CD4-positive, alpha-beta T cell (primary cell): Measurements from ENCODE around the gene TEX22. TPM values are rescaled to one million over a fixed set of nuclear protein-coding genes. Genes with fewer than 3 reads are reported as not detected.

Experiments used
- ATAC-seq: fragments of 200-7000 bp; cut with Tn5 transposase; one replicate; pipeline ENCODE4 v1.10.0; 2022; ENCODE audit warnings: mild to moderate bottlenecking; ENCODE audit not compliant: poor library complexity
- CTCF ChIA-PET: fragments of 350-600 bp; sonication (Branson Sonifier 250); formaldehyde crosslinking; loops from one replicate; lab custom pipeline; 2021; ENCODE audit warnings: antibody characterized with exemption, inconsistent platforms; lab: Charles Lee
- POLR2A ChIA-PET: fragments of 350-600 bp; sonication (Branson Sonifier 250); formaldehyde crosslinking; loops from one replicate; lab custom pipeline; 2021; ENCODE audit warnings: antibody characterized with exemption, inconsistent platforms; lab: Charles Lee
- DNase-seq, 14 experiments: peaks; one replicate each; pipeline ENCODE4 v3.0.0-alpha.2; 2013 to 2020; ENCODE audit warnings: mixed read lengths in 2 of 14
- H3K27ac ChIP-seq, 2 donors: one replicate each; pipeline versions ENCODE4 v1.5.1 to v1.7.0; 2013; ENCODE audit warnings: low read length in 2 of 2, low read depth in 1 of 2, mild to moderate bottlenecking in 1 of 2
- H3K27me3 ChIP-seq, 2 experiments: 1 replicate in 1 of 2; 2 replicates in 1 of 2; pipeline versions ENCODE4 v1.6.1 to v1.7.0; 2013; ENCODE audit warnings: low read length in 2 of 2, control low read depth in 1 of 2, mild to moderate bottlenecking in 1 of 2, moderate library complexity in 1 of 2; ENCODE audit not compliant: insufficient read depth in 2 of 2, control insufficient read depth in 1 of 2
- H3K36me3 ChIP-seq: one replicate; pipeline ENCODE4 v1.6.1; 2013; ENCODE audit warnings: low read length, control low read depth; ENCODE audit not compliant: insufficient read depth
- H3K4me1 ChIP-seq: one replicate; pipeline ENCODE4 v1.6.1; 2013; ENCODE audit warnings: low read length, control low read depth; ENCODE audit not compliant: insufficient read depth
- H3K4me3 ChIP-seq: one replicate; pipeline ENCODE4 v1.5.1; 2013; ENCODE audit warnings: mild to moderate bottlenecking, low read length, moderate library complexity
- H3K9me3 ChIP-seq, 2 experiments: 1 replicate in 1 of 2; 2 replicates in 1 of 2; pipeline versions ENCODE4 v1.6.1 to v1.7.0; 2013; ENCODE audit warnings: low read length in 2 of 2, mild to moderate bottlenecking in 2 of 2, control low read depth in 1 of 2, moderate library complexity in 1 of 2; ENCODE audit not compliant: control insufficient read depth in 1 of 2, insufficient read depth in 1 of 2
- H3K27ac Mint-ChIP-seq: one replicate; pipeline ENCODE4 v1.8.0; 2020; ENCODE audit warnings: mixed read lengths
- H3K27me3 Mint-ChIP-seq: one replicate; pipeline ENCODE4 v1.8.0; 2021; ENCODE audit warnings: mixed read lengths
- H3K36me3 Mint-ChIP-seq: one replicate; pipeline ENCODE4 v1.8.0; 2021; ENCODE audit warnings: low read depth, mixed read lengths
- H3K4me1 Mint-ChIP-seq: one replicate; pipeline ENCODE4 v1.8.0; 2021; ENCODE audit warnings: low read depth, mixed read lengths
- H3K4me3 Mint-ChIP-seq: one replicate; pipeline ENCODE4 v1.8.0; 2020; ENCODE audit warnings: mild to moderate bottlenecking, mixed read lengths
- H3K9me3 Mint-ChIP-seq: one replicate; pipeline ENCODE4 v1.8.0; 2020; ENCODE audit warnings: mixed read lengths
- intact Hi-C, 2 experiments: fragments of 100-400 bp; cut with DNase I in 1 of 2; cut with micrococcal nuclease in 1 of 2; formaldehyde crosslinking; loops; one replicate each; pipeline versions ENCODE4 v1.15.1 to v1.9.0; 2023 to 2025; cut with DNase I, micrococcal nuclease
- total RNA-seq, 174 experiments: library from RNA in 2 of 174; stranded (reverse) in 2 of 174; gene quantifications; one replicate each; pipeline ENCODE4 v1.2.3 and lab custom pipeline; 2021 to 2026
- TF ChIP-seq, protein P1 (sequence below): fragments of 200-600 bp; IDR thresholded peaks from one replicate; pipeline ENCODE4 v1.8.0; 2022; ENCODE audit warnings: antibody characterized with exemption, mild to moderate bottlenecking

Gene TEX22
- total RNA-seq, 2 experiments from 2014 or later, result 1.3 to 2.8 TPM

DNA sequence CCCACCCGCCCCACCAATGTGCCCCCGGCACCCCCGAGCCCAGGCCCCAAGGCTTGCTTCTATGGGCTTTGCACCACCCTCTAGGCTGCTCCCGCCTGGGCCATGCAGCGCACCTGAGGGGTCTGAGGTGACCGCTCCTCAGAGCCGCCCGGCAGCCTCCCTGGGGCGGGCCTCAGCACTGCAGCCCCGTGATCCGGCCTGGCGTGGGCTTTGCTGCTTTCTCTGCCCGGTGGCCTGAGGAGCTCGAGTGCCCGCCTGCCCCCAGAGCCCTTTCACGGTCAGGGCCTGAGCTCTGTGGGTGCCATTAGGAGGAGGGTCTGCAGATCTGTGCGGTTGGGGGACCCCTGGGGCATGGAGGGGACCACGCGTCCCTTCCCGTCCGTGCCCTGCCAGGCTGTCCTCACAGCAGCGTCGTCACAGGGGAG, 27.5 kb downstream of the TEX22 start:
- H3K4me1 ChIP-seq, result peaks cover 22% of the 10 kb centered on the region
- Mint-ChIP-seq H3K27me3 (no peaks in the 10 kb centered on the region), H3K36me3 (peaks cover 37% of the 10 kb centered on the region), H3K9me3 (no peaks in the 10 kb centered on the region), H3K27ac (no peak overlapping the region), H3K4me1 (peaks cover 30% of the 10 kb centered on the region), H3K4me3 (no peak overlapping the region)
- TF ChIP-seq, protein P1, sequence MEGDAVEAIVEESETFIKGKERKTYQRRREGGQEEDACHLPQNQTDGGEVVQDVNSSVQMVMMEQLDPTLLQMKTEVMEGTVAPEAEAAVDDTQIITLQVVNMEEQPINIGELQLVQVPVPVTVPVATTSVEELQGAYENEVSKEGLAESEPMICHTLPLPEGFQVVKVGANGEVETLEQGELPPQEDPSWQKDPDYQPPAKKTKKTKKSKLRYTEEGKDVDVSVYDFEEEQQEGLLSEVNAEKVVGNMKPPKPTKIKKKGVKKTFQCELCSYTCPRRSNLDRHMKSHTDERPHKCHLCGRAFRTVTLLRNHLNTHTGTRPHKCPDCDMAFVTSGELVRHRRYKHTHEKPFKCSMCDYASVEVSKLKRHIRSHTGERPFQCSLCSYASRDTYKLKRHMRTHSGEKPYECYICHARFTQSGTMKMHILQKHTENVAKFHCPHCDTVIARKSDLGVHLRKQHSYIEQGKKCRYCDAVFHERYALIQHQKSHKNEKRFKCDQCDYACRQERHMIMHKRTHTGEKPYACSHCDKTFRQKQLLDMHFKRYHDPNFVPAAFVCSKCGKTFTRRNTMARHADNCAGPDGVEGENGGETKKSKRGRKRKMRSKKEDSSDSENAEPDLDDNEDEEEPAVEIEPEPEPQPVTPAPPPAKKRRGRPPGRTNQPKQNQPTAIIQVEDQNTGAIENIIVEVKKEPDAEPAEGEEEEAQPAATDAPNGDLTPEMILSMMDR, result no peak
- ChIA-PET CTCF (interaction anchor here (1.2 kb wide), 1 partner anchor 23 kb away, joined by 3 read pairs; no protein-coding TSS in a partner anchor), POLR2A (no interaction called here)
- no peak overlapping the region for H3K27ac ChIP-seq
- DNase-seq (peak in 1 of 14 experiments; percentile 10), ATAC-seq (no peak)
- peaks cover 19% of the 10 kb centered on the region for H3K36me3 ChIP-seq
- peaks cover 0 to 17% of the 10 kb centered on the region in 2 experiments for H3K9me3 ChIP-seq
- intact Hi-C loops, result loop anchor here in 1 of 2 experiments (10.0 kb wide), 1 partner anchor 51 kb away; no protein-coding TSS in a partner anchor
- H3K27me3 ChIP-seq, result no peaks in the 10 kb centered on the region
- H3K4me3 ChIP-seq, result no peak overlapping the region

DNA sequence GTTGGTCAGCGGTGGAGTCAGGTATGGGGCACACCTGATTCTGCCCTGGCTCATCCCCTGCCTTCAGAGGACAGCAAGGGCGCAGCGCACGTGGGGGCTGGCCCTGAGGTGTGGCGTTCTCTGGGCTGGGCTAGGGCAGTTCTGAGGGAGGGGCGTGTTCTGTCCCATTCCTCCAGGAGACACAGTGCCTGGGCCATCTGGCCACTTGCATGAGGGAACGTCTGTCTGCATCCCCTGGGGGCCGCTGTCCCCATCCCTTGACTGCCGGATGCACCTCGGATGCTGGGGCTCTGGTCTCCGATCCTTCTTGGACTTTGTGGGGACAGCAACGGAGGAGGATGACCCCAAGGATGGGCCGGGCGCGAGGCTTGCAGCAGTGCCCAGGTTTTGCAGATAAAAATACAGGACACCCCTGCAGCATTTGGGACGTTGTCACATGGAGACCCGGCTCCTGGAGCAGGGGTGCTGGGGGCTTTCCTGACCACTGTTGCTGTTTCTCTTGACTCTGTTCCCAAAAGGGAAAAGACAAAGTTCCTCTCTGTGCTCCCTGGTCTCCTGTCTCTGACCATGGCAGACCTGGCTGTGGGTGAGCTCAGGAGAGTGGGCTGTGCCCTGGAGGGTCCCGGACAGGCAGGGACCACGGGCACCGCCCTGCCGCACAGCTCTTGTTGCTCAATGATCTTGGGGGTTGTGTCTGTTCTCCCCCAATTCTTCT, 28.2 kb downstream of the TEX22 start:
- Mint-ChIP-seq H3K4me3 (no peak overlapping the region), H3K4me1 (peaks cover 23% of the 10 kb centered on the region), H3K36me3 (peaks cover 43% of the 10 kb centered on the region), H3K27me3 (no peaks in the 10 kb centered on the region), H3K9me3 (no peaks in the 10 kb centered on the region), H3K27ac (no peak overlapping the region)
- Histone ChIP-seq H3K4me1 (peaks cover 14% of the 10 kb centered on the region), H3K27ac (no peak overlapping the region), H3K4me3 (no peak overlapping the region), H3K27me3 (no peaks in the 10 kb centered on the region), H3K9me3 (peaks cover 0 to 20% of the 10 kb centered on the region in 2 experiments), H3K36me3 (peaks cover 20% of the 10 kb centered on the region)
- POLR2A ChIA-PET, result no interaction called here
- CTCF ChIA-PET, result no interaction called here
- DNase-seq, result peak in 1 of 14 experiments; percentile 7
- ATAC-seq, result no peak
- TF ChIP-seq, protein P1, result no peak
- intact Hi-C loops, result loop anchor here in 1 of 2 experiments (10.0 kb wide), 1 partner anchor 52 kb away; no protein-coding TSS in a partner anchor

DNA sequence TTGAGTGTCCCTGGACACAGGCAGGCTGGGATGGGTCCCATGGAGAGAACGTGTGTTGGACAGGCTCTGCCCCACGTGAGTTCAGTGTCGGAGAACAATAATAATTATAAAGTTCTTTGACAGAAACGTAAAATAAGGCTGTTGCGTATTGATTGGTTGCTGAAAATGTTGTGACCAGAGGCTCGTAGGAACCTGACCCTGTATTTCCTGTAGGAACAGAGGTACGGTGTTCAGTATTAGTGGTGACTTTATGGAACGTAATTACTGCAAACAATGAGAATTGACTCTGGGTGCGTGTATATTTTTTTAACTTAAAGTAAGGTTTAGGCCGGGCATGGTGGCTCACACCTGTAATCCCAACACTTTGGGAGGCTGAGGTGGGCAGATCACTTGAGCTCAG, 29.1 kb downstream of the TEX22 start:
- no peak overlapping the region for H3K4me3 Mint-ChIP-seq
- Histone ChIP-seq H3K27me3 (no peaks in the 10 kb centered on the region), H3K4me1 (peaks cover 6% of the 10 kb centered on the region), H3K36me3 (peaks cover 20% of the 10 kb centered on the region), H3K27ac (no peak overlapping the region), H3K9me3 (peaks cover 0 to 22% of the 10 kb centered on the region in 2 experiments), H3K4me3 (no peak overlapping the region)
- DNase-seq (no peak), ATAC-seq (no peak)
- H3K27me3 Mint-ChIP-seq, result no peaks in the 10 kb centered on the region
- TF ChIP-seq, protein P1, result no peak
- no peak overlapping the region for H3K27ac Mint-ChIP-seq
- intact Hi-C loops, result loop anchor here in 1 of 2 experiments (10.0 kb wide), 1 partner anchor 53 kb away; no protein-coding TSS in a partner anchor
- peaks cover 38% of the 10 kb centered on the region for H3K36me3 Mint-ChIP-seq
- H3K4me1 Mint-ChIP-seq, result peaks cover 16% of the 10 kb centered on the region
- ChIA-PET CTCF (interaction anchor here (0.8 kb wide), 1 partner anchor 62 kb away, joined by 3 read pairs; no protein-coding TSS in a partner anchor), POLR2A (no interaction called here)
- no peaks in the 10 kb centered on the region for H3K9me3 Mint-ChIP-seq
